ENCODE measurements around the gene HSPBAP1.

GRCh38 chr3:122727294-122727693 lies 66.3 kb downstream of the HSPBAP1 start:
- no peak for TF ChIP-seq POLR2A (IDR thresholded peaks at IDR 0.05)
- TF ChIP-seq CTCF (IDR thresholded peaks at IDR 0.05) = no peak

Data from heart left ventricle (tissue), 13 donors.